ENCODE results near the gene ABCC11.

- TF ChIP-seq POLR2A (IDR thresholded peaks at IDR 0.05), result no peak
- TF ChIP-seq, protein P1, sequence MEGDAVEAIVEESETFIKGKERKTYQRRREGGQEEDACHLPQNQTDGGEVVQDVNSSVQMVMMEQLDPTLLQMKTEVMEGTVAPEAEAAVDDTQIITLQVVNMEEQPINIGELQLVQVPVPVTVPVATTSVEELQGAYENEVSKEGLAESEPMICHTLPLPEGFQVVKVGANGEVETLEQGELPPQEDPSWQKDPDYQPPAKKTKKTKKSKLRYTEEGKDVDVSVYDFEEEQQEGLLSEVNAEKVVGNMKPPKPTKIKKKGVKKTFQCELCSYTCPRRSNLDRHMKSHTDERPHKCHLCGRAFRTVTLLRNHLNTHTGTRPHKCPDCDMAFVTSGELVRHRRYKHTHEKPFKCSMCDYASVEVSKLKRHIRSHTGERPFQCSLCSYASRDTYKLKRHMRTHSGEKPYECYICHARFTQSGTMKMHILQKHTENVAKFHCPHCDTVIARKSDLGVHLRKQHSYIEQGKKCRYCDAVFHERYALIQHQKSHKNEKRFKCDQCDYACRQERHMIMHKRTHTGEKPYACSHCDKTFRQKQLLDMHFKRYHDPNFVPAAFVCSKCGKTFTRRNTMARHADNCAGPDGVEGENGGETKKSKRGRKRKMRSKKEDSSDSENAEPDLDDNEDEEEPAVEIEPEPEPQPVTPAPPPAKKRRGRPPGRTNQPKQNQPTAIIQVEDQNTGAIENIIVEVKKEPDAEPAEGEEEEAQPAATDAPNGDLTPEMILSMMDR (IDR thresholded peaks at IDR 0.05), result no peak
Measured at GRCh38 chr16:48262631-48263030, 15.3 kb upstream of the ABCC11 start.

All from lower leg skin (tissue), 3 donors.